GM19099 (cell line): ENCODE data around the gene MOCS1.

Experiments used
- POLR2A ChIP-seq: IDR thresholded peaks from 3 replicates; pipeline ENCODE4 v1.6.1; 2011; ENCODE audit warnings: low read depth; ENCODE audit not compliant: insufficient read length; ENCODE audit errors: extremely low read depth

The MOCS1 gene

DNA sequence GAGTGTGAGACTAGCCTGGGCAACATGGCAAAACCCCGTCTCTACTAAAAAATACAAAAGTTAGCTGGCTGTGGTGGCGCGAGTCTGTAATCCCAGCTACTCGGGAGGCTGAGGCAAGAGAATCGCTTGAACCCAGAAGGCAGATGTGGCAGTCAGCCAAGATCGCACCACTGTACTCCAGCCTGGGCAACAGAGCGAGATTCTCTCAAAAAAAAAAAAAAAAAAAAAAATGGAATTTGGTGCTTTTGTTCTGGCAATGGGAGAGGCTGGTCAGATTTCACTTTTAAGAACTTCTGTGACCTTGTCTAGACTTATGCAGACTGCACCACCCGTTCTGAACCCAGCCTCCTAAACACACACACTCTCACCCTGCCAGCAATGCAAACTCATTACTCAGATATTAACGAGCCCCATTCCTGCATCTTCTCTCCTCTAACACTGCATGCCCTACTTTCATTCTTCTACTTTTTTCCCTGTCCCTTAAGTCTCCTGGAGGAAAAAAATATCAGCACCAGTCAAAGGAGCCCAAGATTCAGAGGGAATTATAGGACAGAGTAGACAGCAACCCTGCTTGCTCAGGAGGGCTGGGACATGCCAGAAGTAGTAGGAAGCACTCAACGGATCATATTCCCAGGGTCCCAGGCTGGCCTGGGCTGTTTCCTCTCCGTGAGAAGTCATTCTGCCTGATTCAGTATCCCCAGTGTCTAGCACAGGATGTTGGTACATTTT lies 4.4 kb downstream of the MOCS1 start:
- TF ChIP-seq POLR2A: no peak

DNA sequence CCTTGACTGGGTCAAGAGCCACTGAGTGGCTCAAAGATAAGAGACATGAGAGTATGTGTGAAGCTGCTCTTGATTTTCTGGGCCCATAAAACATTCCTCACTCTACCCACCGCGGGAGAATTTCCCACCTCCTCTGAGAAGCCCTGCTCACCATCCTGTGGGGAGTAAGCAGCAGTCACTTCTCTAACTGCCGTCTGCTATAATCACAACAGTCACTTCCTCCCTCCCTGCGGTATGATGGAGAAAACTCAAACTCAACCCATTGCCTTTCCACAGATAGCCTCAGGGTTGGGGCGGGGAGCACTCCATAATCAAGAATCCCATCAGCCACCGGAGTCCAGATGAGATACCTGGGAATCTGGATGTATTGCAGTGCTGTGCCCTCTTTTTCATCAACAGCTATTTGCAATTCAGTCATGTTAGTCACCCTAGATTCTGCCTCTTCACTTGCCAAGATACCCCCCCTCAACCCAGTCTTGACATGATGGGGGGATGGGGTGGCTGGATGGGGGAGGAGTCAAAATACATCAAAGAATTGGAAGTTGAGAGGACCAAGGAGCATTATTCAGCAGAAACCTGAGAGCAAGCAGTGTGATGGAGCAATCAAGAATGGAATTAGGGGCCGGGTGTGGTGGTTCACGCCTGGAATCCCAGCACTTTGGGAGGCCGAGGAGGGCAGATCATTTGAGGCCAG lies 5.1 kb downstream of the MOCS1 start:
- no peak for TF ChIP-seq POLR2A

DNA sequence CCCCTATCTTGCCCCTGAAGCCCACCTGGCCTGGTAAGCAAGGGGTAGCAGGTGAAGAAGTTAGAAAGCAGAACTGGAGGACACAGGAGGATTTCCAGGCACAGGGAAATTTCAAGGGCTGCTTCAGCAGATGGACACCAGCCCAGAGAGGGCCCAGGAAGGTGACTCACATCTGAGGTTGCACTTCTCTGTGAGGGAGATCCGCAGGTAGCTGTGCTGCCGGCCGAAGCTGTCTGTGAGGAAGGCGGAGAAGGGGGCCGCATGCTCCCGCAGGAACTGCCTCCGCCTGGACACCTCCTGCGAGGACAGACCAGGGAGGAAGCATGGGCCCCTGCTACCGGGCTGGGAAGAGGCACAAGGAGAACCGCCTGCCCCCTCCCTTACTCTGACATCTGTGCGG lies 7.1 kb downstream of the MOCS1 start:
- TF ChIP-seq POLR2A: no peak

DNA sequence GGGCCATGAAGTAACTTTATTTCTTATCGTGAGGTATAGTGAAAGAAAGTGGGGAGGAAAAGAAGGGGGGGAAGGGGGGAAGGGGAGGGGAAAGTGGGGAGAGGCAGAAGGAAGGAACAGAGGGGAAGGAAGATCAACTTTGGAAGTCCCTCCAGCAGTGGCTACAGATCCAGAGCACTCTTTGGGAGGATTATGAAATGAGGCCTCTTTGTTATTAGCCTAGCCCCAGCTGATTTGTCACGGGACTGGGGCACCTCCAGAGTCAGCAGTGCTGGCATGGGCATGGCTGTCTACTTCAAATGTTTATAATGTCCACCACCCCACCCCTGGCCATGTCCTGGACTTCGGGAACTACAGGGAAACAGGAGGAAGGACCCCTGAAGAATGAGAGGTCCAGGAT lies 7.6 kb downstream of the MOCS1 start:
- no peak for TF ChIP-seq POLR2A

DNA sequence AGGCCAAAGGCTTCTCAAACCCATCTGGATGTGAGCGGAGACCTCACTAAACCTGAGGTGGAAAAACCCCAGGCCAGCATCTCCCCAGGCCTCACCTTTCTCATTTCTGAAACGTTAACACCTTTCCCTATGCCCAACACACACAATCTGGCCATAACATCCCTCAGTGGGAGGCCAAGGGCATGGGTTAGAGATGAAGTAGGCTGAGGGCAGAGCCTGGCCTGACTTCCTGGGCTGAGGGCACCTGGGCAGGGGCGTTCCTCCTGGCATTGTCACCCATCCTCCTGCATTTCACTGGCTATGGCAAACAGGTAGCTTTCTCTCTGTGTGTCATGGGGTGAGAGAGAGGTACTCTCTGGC lies 8.4 kb downstream of the MOCS1 start:
- TF ChIP-seq POLR2A: no peak

DNA sequence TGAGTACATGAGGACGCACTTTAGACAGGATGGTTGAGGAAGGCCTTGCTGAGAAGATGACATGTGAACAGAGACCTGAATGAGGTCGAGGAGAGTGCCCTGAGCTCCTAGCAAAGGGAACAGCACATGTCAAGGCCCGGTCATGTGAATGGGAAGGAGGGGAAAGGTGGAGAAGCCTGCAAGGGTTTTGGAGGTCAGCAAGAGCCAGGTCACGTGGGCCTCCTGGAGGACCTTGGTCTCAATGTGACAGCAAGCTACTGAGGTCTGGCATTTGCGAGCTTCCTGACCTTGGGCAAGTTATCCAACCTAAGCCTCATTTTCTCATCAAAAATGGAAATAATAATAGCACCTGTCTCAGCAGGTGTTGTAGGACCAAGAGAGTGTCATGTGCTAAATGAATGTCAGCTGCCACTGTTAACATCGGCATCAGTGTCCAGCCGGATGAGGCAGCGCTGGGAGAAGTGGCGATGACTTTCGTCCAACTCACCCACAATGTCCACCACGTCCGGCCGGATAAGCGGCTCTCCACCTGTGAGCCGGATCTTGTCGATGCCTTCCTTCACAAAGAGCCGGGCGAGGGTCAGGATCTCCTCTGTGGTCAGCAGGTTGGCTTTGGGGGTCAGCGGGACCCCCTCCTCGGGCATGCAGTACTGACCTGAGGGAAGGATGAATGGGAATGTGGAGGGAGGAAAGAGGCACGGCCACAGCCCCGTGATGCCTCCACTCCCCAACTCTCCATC lies 8.9 kb downstream of the MOCS1 start:
- no peak for TF ChIP-seq POLR2A

DNA sequence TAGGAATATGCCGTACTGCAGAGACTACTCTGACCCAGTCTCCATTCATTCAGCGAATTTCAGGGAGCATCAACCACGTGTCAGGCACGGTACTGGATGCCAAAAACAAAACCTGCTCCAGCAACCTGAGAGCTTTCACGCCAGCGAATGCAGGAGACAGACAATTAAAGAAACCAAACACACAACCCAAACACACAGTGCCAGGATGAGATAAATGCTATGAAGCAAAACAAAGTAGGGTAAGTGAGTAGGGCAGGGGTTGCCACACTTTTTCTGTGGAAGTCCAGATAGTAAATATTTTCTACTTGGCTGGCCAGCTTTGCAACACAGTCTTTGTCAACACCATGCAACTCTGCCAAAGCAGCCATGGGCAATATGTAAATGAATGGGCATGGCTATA lies 10.0 kb downstream of the MOCS1 start:
- no peak for TF ChIP-seq POLR2A

DNA sequence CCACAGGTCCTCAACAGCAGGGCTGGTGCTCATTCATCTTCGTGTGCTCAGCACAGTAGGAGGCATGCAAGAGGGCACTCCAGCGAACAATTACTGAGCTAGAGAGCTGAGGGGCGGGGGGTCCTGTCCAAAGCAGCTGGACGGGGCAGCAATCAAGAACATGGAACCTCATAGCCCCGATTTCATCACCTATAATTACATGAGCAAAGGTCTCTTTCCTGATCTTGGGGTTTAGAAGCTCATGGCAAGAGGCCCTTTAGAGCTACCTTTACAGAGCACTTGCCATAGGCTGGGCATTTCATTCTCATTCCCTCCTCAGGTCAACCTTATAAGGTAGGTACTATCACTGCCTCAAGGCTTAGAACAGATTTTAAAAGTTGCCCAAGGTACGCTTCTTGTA lies 10.4 kb downstream of the MOCS1 start:
- TF ChIP-seq POLR2A: no peak

DNA sequence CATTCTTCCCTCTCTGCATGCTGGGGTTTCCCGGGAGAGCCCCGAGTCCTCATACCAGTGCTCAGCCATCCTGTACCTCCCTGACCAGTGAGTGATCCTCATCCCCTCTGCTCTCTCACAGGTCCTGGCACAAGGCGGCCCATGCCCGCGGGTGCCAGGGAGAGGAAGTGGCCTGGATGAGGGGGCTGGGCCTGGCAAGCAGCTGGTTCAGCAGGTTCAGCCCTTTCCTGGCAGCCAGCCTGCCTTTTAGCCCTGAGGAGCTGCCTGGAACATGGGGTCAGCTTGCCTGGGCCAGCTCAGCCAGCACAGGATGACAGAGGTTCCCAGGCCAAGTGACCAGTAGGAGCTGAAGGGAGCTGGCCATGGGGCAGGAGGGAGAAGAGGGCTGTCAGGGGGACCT lies 10.9 kb downstream of the MOCS1 start:
- no peak for TF ChIP-seq POLR2A

DNA sequence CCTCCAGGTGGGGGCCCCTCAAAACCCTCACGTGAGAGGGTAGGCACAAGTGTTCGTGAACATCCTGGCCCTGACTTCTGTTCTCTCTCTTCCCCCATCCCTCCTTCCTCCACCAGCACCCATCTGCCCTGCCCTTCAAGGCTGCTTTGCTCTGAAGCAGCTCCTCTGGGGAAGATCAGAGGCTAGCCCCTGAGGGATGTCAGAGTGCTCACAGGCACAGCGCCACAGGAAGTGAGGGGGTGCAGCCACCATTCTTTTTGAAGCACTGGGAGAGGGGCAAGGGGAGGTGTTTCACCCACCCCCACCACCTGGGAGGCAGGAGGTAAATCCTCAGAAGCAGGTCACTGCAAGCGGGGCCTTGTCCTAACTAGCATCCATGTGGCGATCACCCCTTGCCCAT lies 11.4 kb downstream of the MOCS1 start:
- no peak for TF ChIP-seq POLR2A

DNA sequence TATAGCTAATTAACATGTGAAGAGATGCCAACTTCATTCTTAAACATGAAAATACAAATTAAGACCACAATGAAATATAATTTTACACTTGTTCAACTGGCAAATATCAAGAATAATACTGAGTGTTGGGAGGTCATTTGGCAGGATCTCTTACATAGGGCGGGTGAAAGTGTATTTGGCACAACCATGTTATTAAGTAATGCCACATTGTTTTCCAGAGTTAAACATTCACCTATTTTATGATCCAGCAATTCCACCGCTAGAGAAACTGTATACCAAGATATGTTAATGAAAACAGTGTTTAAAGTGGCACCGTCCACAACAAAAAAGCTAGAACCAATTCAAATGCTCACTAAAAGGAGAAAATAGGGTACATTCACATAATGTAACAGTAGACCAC lies 14.1 kb downstream of the MOCS1 start:
- TF ChIP-seq POLR2A: no peak

DNA sequence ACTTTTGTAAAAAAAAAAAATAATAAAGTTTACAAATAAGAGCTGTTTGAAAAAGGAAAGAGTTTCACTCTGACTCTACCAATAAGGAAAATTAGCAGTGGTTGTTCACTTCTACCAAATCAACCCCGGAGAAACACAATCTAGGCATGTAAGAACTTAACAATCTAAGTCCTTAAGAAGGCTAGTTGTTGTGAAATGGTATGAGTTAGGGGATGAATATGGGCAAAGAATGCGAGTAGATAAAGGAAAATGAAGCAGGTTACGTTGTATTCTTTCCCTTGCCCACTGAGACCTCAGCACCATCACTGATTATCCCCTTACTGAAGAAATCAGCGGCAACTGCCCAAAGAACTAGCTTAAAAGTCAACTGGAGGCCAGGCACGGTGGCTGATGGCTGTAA lies 15.4 kb downstream of the MOCS1 start:
- no peak for TF ChIP-seq POLR2A

DNA sequence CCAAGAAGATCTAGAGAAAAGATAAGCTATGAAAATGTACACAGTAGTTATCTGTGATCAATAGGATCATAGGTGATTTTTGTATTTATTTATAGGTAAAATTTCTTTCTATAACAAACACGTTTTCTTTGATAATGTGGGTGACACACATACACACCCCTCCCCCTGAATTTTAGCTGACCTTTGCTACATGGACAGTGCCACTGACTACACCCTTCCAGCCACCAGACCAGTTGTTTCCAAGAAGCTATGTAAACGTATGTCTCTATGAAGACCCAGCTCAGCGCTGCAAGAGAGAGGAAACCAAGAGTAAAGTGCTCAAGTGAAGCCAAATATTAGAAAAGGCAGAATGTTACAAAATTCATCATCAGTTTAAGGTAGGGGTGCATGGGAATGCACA lies 16.3 kb downstream of the MOCS1 start:
- TF ChIP-seq POLR2A: no peak

DNA sequence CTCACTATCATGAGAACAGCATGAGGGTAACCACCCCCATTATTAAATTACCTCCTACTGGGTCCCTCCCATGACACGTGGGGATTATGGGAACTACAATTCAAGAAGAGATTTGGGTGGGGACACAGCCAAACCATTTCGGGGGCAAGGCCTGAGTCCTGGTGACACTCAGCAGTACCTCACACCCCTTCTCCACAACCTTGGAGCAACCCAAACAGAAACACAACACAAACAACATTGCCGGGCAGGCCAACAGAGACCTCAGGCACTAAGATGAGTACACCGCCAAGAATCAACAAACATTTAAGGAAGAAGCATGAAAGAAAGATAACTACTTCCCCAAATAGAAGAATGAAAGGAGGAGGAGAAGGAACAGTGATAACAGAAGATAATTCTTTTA lies 16.9 kb downstream of the MOCS1 start:
- TF ChIP-seq POLR2A: no peak

DNA sequence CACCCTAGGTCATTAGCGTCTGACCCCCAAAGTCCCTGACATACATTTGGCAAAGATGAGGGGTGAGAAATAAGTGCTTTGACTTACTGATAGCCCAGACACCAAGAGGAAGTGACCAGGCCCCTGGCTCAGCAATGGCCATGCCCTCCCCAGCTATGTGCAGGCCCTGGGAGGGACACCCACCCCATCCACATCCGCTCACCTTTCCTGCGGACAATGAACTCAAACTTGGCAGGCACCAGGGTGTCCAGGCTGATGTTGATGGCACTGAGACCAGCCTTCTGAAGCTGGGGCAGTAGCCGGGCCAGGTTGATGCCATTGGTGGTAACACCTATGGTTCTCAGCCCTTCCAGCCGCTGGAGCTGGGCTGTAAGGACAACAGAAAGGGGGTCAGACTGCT lies 18.4 kb downstream of the MOCS1 start:
- no peak for TF ChIP-seq POLR2A

DNA sequence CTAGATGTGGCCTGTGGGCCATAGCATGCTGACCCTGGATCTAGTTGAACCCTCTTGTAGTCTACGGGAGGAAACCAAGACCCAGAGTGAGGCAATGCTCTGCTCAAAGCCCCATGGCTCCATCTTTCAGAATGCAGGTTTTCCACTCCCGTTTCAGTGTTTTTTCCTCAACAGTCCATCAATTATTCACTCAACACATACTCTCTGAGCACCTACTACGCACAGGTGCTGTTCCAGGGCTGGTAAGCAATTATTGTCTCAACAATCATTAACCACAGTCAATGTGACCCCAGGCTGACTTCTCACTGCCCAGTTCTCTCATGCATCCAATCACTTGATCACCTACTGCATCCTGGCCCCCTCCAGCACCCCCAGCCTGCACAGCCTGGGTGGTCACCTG lies 20.0 kb downstream of the MOCS1 start:
- TF ChIP-seq POLR2A: no peak
